HCT116 (cell line): Measurements from ENCODE around the gene FBN1. TPM values are rescaled to one million over a fixed set of nuclear protein-coding genes. Genes with fewer than 3 reads are reported as not detected.

Experiments used
- ATAC-seq: fragments of 200-7000 bp; cut with Tn5 transposase; 2 replicates; pipeline ENCODE4 v1.9.1; 2020; ENCODE audit warnings: mild to moderate bottlenecking, moderate library complexity
- BruUV-seq: library from RNA; stranded (reverse); fragments of 400-500 nt; replicated peaks from 2 replicates; lab custom pipeline; 2021; lab: Mats Ljungman, UMichigan
- CTCF ChIA-PET: fragments of 300-600 bp; sonication (Branson Sonifier 250); formaldehyde crosslinking; loops from one replicate; lab custom pipeline; 2021; ENCODE audit warnings: antibody characterized with exemption; lab: Charles Lee
- POLR2A ChIA-PET: fragments of 300-600, 350-600 bp; sonication (Branson Sonifier 250); formaldehyde crosslinking; loops from one replicate; lab custom pipeline; 2021; ENCODE audit warnings: antibody characterized with exemption; lab: Charles Lee
- RAD21 ChIA-PET, 2 experiments: fragments of 300-600 bp; sonication (Branson Sonifier 250); formaldehyde crosslinking; loops; one replicate each; lab custom pipeline; 2023; ENCODE audit warnings: low total read pairs in 2 of 2; ENCODE audit not compliant: uncharacterized antibody in 2 of 2, unreplicated experiment in 2 of 2, low non-redundant PET in 1 of 2; lab: Charles Lee
- DNase-seq: peaks from one replicate; pipeline ENCODE4 v3.0.0-alpha.2; 2010; ENCODE audit warnings: low read depth, low spot score
- H2AFZ ChIP-seq: fragments of 200-600 bp; shearing (Covaris generic), sonication (generic); 2 replicates; pipeline ENCODE4 v1.6.1; 2017; ENCODE audit warnings: low read depth, mixed run types, mixed read lengths, antibody characterized with exemption, low read length; ENCODE audit not compliant: poor library complexity, severe bottlenecking
- H3K27ac ChIP-seq: 2 replicates; pipeline ENCODE4 v1.5.1; 2012; ENCODE audit warnings: low read depth, low read length
- H3K27me3 ChIP-seq: fragments of 200-600 bp; sonication (generic); 2 replicates; pipeline ENCODE4 v1.6.1; 2016; ENCODE audit warnings: mixed run types, low read length, mixed read lengths; ENCODE audit not compliant: insufficient read depth
- H3K36me3 ChIP-seq, 2 experiments: fragments of 200-500 bp in 1 of 2; fragments of 200-600 bp in 1 of 2; sonication (Bioruptor generic) in 1 of 2; sonication (generic) in 1 of 2; 2 replicates each; pipeline versions ENCODE4 v1.5.1 to v1.6.1; 2014 to 2016; ENCODE audit warnings: low read length in 2 of 2, inconsistent platforms in 1 of 2, mixed read lengths in 1 of 2, mixed run types in 1 of 2; ENCODE audit not compliant: insufficient read depth in 2 of 2, control insufficient read depth in 1 of 2
- H3K4me1 ChIP-seq, 2 experiments: fragments of 200-600 bp in 1 of 2; sonication (generic) in 1 of 2; 2 replicates each; pipeline versions ENCODE4 v1.5.1 to v1.6.1; 2012 to 2017; ENCODE audit warnings: low read length in 2 of 2, inconsistent platforms in 1 of 2, mild to moderate bottlenecking in 1 of 2, mixed read lengths in 1 of 2, mixed run types in 1 of 2, moderate library complexity in 1 of 2; ENCODE audit not compliant: insufficient read depth in 2 of 2, control insufficient read depth in 1 of 2
- H3K4me2 ChIP-seq: fragments of 200-600 bp; sonication (generic); 2 replicates; pipeline ENCODE4 v1.6.1; 2017; ENCODE audit warnings: mixed run types, low read length, mixed read lengths
- H3K4me3 ChIP-seq, 2 experiments: fragments of 200-600 bp in 1 of 2; sonication (generic) in 1 of 2; replicated peaks in 1 of 2; 2 replicates each; pipeline ENCODE4 v1.5.1; 2011 to 2016; ENCODE audit warnings: low read length in 2 of 2, control low read depth in 1 of 2, low read depth in 1 of 2, mild to moderate bottlenecking in 1 of 2, mixed read lengths in 1 of 2, mixed run types in 1 of 2
- H3K79me2 ChIP-seq: fragments of 200-600 bp; sonication (generic); 2 replicates; pipeline ENCODE4 v1.6.1; 2017; ENCODE audit warnings: mild to moderate bottlenecking, mixed run types, low read length, moderate library complexity, mixed read lengths; ENCODE audit not compliant: insufficient read depth
- H3K9ac ChIP-seq: fragments of 200-600 bp; sonication (generic); 2 replicates; pipeline ENCODE4 v1.6.1; 2016; ENCODE audit warnings: low read length, mixed read lengths
- H3K9me2 ChIP-seq: fragments of 200-600 bp; sonication (generic), shearing (Covaris generic); 2 replicates; pipeline ENCODE4 v1.6.1; 2017; ENCODE audit warnings: mixed run types, mild to moderate bottlenecking, moderate library complexity; ENCODE audit not compliant: insufficient read depth
- H3K9me3 ChIP-seq, 2 experiments: fragments of 200-500 bp in 1 of 2; fragments of 200-600 bp in 1 of 2; sonication (Bioruptor generic) in 1 of 2; sonication (generic) in 1 of 2; 2 replicates each; pipeline ENCODE4 v1.6.1; 2014 to 2017; ENCODE audit warnings: low read length in 2 of 2, mixed read lengths in 2 of 2, inconsistent platforms in 1 of 2, low read depth in 1 of 2, mild to moderate bottlenecking in 1 of 2, mixed run types in 1 of 2, moderate library complexity in 1 of 2; ENCODE audit not compliant: control insufficient read depth in 1 of 2, insufficient read depth in 1 of 2
- H4K20me1 ChIP-seq: fragments of 200-600 bp; sonication (generic), shearing (Covaris generic); 2 replicates; pipeline ENCODE4 v1.6.1; 2017; ENCODE audit warnings: mixed run types, mild to moderate bottlenecking, moderate library complexity; ENCODE audit not compliant: insufficient read depth
- CBX3 ChIP-seq: IDR thresholded peaks from 2 replicates; pipeline ENCODE4 v1.6.1; 2012; ENCODE audit warnings: low read depth
- FOSL1 ChIP-seq: IDR thresholded peaks from 2 replicates; pipeline ENCODE4 v1.6.1; 2012; ENCODE audit warnings: low read depth
- POLR2A ChIP-seq: IDR thresholded peaks from 2 replicates; pipeline ENCODE4 v1.7.0; 2011; ENCODE audit warnings: borderline replicate concordance; ENCODE audit not compliant: insufficient read depth, insufficient read length; ENCODE audit errors: extremely low read depth
- ZFX ChIP-seq: fragments of 450-650 bp; IDR thresholded peaks from 2 replicates; pipeline ENCODE4 v1.6.1; 2017
- intact Hi-C: fragments of 100-400 bp; cut with micrococcal nuclease; formaldehyde crosslinking; loops from 2 replicates; pipeline ENCODE4 v1.10.0; 2022
- total RNA-seq: library from RNA; stranded (reverse); gene quantifications from one replicate; pipeline ENCODE4 v1.2.1, GENCODE V29; 2021; ENCODE audit not compliant: unreplicated experiment
- TF ChIP-seq, protein P1 (sequence below): IDR thresholded peaks from 2 replicates; pipeline ENCODE4 v1.6.1; 2012; ENCODE audit warnings: low read depth
- TF ChIP-seq, protein P2 (sequence below), 3 experiments: fragments of 200-600 bp in 1 of 3; sonication (generic) in 1 of 3; IDR thresholded peaks in 2 of 3; conservative IDR thresholded peaks in 1 of 3; 2 replicates each; pipeline ENCODE4 v1.5.1; 2012 to 2017; ENCODE audit warnings: low read depth in 2 of 3, low read length in 2 of 3, antibody characterized with exemption in 1 of 3, borderline replicate concordance in 1 of 3, control low read depth in 1 of 3, mild to moderate bottlenecking in 1 of 3, mixed read lengths in 1 of 3, mixed run types in 1 of 3, moderate library complexity in 1 of 3; ENCODE audit not compliant: insufficient read depth in 1 of 3

FBN1 gene
- total RNA-seq, 1 experiment from 2014 or later: 1.7 TPM

DNA sequence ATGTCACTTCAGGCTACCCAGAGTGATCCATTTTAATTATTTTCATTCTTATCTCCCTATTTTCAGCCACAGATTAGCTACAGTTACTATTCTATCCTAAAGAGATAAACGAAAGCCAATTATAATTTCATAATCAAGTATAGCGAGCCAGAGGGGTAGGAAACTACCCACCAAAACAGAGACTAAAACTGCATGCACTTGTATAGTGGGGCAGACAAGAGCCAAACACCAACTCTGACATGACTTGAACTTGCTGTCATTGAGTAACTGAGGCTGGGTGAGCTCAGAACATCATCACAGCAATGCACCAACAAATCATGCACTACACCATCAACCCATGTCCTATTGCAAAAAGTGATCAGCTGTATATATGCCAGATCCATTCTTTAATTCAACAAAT lies 64.8 kb downstream of the FBN1 start:
- POLR2A ChIA-PET: no interaction called here

More for the DNA sequence above, 64.8 kb downstream of the FBN1 start:
- TF ChIP-seq POLR2A: no peak
- TF ChIP-seq, protein P1, sequence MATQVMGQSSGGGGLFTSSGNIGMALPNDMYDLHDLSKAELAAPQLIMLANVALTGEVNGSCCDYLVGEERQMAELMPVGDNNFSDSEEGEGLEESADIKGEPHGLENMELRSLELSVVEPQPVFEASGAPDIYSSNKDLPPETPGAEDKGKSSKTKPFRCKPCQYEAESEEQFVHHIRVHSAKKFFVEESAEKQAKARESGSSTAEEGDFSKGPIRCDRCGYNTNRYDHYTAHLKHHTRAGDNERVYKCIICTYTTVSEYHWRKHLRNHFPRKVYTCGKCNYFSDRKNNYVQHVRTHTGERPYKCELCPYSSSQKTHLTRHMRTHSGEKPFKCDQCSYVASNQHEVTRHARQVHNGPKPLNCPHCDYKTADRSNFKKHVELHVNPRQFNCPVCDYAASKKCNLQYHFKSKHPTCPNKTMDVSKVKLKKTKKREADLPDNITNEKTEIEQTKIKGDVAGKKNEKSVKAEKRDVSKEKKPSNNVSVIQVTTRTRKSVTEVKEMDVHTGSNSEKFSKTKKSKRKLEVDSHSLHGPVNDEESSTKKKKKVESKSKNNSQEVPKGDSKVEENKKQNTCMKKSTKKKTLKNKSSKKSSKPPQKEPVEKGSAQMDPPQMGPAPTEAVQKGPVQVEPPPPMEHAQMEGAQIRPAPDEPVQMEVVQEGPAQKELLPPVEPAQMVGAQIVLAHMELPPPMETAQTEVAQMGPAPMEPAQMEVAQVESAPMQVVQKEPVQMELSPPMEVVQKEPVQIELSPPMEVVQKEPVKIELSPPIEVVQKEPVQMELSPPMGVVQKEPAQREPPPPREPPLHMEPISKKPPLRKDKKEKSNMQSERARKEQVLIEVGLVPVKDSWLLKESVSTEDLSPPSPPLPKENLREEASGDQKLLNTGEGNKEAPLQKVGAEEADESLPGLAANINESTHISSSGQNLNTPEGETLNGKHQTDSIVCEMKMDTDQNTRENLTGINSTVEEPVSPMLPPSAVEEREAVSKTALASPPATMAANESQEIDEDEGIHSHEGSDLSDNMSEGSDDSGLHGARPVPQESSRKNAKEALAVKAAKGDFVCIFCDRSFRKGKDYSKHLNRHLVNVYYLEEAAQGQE: no peak
- TF ChIP-seq CBX3: no peak
- TF ChIP-seq, protein P2, sequence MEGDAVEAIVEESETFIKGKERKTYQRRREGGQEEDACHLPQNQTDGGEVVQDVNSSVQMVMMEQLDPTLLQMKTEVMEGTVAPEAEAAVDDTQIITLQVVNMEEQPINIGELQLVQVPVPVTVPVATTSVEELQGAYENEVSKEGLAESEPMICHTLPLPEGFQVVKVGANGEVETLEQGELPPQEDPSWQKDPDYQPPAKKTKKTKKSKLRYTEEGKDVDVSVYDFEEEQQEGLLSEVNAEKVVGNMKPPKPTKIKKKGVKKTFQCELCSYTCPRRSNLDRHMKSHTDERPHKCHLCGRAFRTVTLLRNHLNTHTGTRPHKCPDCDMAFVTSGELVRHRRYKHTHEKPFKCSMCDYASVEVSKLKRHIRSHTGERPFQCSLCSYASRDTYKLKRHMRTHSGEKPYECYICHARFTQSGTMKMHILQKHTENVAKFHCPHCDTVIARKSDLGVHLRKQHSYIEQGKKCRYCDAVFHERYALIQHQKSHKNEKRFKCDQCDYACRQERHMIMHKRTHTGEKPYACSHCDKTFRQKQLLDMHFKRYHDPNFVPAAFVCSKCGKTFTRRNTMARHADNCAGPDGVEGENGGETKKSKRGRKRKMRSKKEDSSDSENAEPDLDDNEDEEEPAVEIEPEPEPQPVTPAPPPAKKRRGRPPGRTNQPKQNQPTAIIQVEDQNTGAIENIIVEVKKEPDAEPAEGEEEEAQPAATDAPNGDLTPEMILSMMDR (IDR thresholded peaks at IDR 0.05 in 2 of 3, conservative IDR thresholded peaks at IDR 0.05 in 1 of 3; ENCODE audit: borderline replicate concordance in 1 of 3, insufficient read depth in 1 of 3, low read depth in 2 of 3, low read length in 2 of 3): no peak
- no peak for TF ChIP-seq FOSL1
- TF ChIP-seq ZFX: no peak
- H3K4me1 ChIP-seq: no peaks in the 10 kb centered on the region
- DNase-seq: no peak
- no peak overlapping the region for H3K9ac ChIP-seq
- ChIA-PET CTCF (no interaction called here), RAD21 (no interaction called here)
- no peak overlapping the region for H2AFZ ChIP-seq
- H3K9me2 ChIP-seq: no peaks in the 10 kb centered on the region
- H3K79me2 ChIP-seq: no peaks in the 10 kb centered on the region
- intact Hi-C loops: no loop called here
- no peak overlapping the region for H3K4me2 ChIP-seq
- ATAC-seq: no peak
- H3K36me3 ChIP-seq: no peaks in the 10 kb centered on the region
- H4K20me1 ChIP-seq: no peaks in the 10 kb centered on the region
- no peak overlapping the region for H3K27ac ChIP-seq
- H3K9me3 ChIP-seq: no peaks in the 10 kb centered on the region
- no peak overlapping the region for H3K4me3 ChIP-seq
- BruUV-seq: no TSS peak
- no peaks in the 10 kb centered on the region for H3K27me3 ChIP-seq
